GM12878 (cell line): ENCODE results near the gene PRKRA. TPM values are rescaled to one million over a fixed set of nuclear protein-coding genes. Genes with fewer than 3 reads are reported as not detected.

Experiments
- BCLAF1 ChIP-seq: fragments of 450-650 bp; IDR thresholded peaks from 2 replicates; pipeline ENCODE4 v1.6.1; 2017; ENCODE audit warnings: antibody characterized with exemption, mild to moderate bottlenecking, moderate library complexity
- CEBPB ChIP-seq, 2 experiments: fragments of 150-350 bp in 1 of 2; IDR thresholded peaks; 2 replicates each; pipeline ENCODE4 v1.6.1; 2012 to 2014; ENCODE audit warnings: low read depth in 2 of 2, low read length in 2 of 2, borderline replicate concordance in 1 of 2, inconsistent platforms in 1 of 2
- CHD2 ChIP-seq: IDR thresholded peaks from 2 replicates; pipeline ENCODE4 v1.6.1; 2011; ENCODE audit warnings: low read depth, low read length, improper control_type of control experiment, borderline replicate concordance
- CREM ChIP-seq: IDR thresholded peaks from 2 replicates; pipeline ENCODE4 v1.6.1; 2014; ENCODE audit warnings: antibody characterized with exemption, low read depth
- MTA2 ChIP-seq: fragments of 450-650 bp; IDR thresholded peaks from 2 replicates; pipeline ENCODE4 v1.6.1; 2016; ENCODE audit warnings: low read depth, mild to moderate bottlenecking, moderate library complexity
- MYC ChIP-seq: IDR thresholded peaks from 2 replicates; pipeline ENCODE4 v1.6.1; 2011; ENCODE audit warnings: mild to moderate bottlenecking, low read length, moderate library complexity, inconsistent platforms; ENCODE audit not compliant: insufficient read depth, insufficient replicate concordance, insufficient read length, severe bottlenecking
- NFYA ChIP-seq: IDR thresholded peaks from 2 replicates; pipeline ENCODE4 v1.6.1; 2011; ENCODE audit warnings: low read depth, mild to moderate bottlenecking, low read length, improper control_type of control experiment, borderline replicate concordance
- NFYB ChIP-seq: IDR thresholded peaks from 2 replicates; pipeline ENCODE4 v1.6.1; 2011; ENCODE audit warnings: low read depth, mild to moderate bottlenecking, low read length, improper control_type of control experiment, moderate library complexity; ENCODE audit not compliant: insufficient read depth
- NR2C1 ChIP-seq: fragments of 450-650 bp; IDR thresholded peaks from 2 replicates; pipeline ENCODE4 v1.6.1; 2017; ENCODE audit warnings: antibody characterized with exemption, mild to moderate bottlenecking, moderate library complexity
- PAX5 ChIP-seq: IDR thresholded peaks from 2 replicates; pipeline ENCODE4 v1.6.1; 2011; ENCODE audit warnings: low read depth, low read length, borderline replicate concordance
- POLR2AphosphoS5 ChIP-seq: IDR thresholded peaks from 2 replicates; pipeline ENCODE4 v1.6.1; 2011; ENCODE audit warnings: mild to moderate bottlenecking, low read length, inconsistent platforms
- RB1 ChIP-seq: fragments of 450-650 bp; formaldehyde crosslinking; IDR thresholded peaks from 2 replicates; pipeline ENCODE4 v1.6.1; 2017; ENCODE audit warnings: mild to moderate bottlenecking, borderline replicate concordance
- SKIL ChIP-seq: fragments of 450-650 bp; IDR thresholded peaks from 2 replicates; pipeline ENCODE4 v1.6.1; 2017; ENCODE audit warnings: mild to moderate bottlenecking, low read depth, inconsistent platforms; ENCODE audit not compliant: poor library complexity, severe bottlenecking
- SMAD5 ChIP-seq: IDR thresholded peaks from 2 replicates; pipeline ENCODE4 v1.6.1; 2016; ENCODE audit warnings: antibody characterized with exemption, low read depth
- SREBF2 ChIP-seq: IDR thresholded peaks from 2 replicates; pipeline ENCODE4 v1.6.1; 2012; ENCODE audit warnings: mild to moderate bottlenecking, low read length
- USF1 ChIP-seq: IDR thresholded peaks from 2 replicates; pipeline ENCODE4 v1.6.1; 2011; ENCODE audit warnings: borderline replicate concordance, low read depth, mild to moderate bottlenecking, moderate library complexity, mixed read lengths, low read length; ENCODE audit not compliant: insufficient read depth; ENCODE audit errors: extremely low read length
- YY1 ChIP-seq: IDR thresholded peaks from 2 replicates; pipeline ENCODE4 v1.6.1; 2011; ENCODE audit warnings: low read depth, mild to moderate bottlenecking, low read length
- ZBTB33 ChIP-seq: fragments of 450-650 bp; IDR thresholded peaks from 2 replicates; pipeline ENCODE4 v1.6.1; 2017; ENCODE audit warnings: mild to moderate bottlenecking
- ZNF24 ChIP-seq: fragments of 450-650 bp; IDR thresholded peaks from 2 replicates; pipeline ENCODE4 v1.6.1; 2017; ENCODE audit warnings: antibody characterized with exemption, mild to moderate bottlenecking
- polyA plus RNA-seq, 11 experiments: library from polyadenylated mRNA; depleted of rRNA in 4 of 11; unstranded in 6 of 11; stranded (reverse) in 5 of 11; fragments of >200 nt; fragmentation: Nextera tagmentation in 4 of 11; fragmentation: Illumina TruSeq in 1 of 11; extraction: Ambion mirVana in 4 of 11; extraction: Trizol in 1 of 11; gene quantifications; 1 replicate in 1 of 11; 2 replicates in 10 of 11; pipeline versions ENCODE4 v1.2.1 to v1.2.3, GENCODE V29; 2011 to 2016; ENCODE audit warnings: inconsistent platforms in 2 of 11, missing spikeins in 2 of 11, low read depth in 1 of 11
- total RNA-seq, 4 experiments: library from RNA; depleted of rRNA in 3 of 4; stranded (reverse); fragments of >200 nt in 3 of 4; fragmentation: Illumina TruSeq in 1 of 4; extraction: Trizol in 1 of 4; gene quantifications; 2 replicates each; pipeline versions ENCODE4 v1.2.1 to v1.2.3, GENCODE V29; 2013 to 2021

PRKRA gene
- total and polyA plus RNA-seq, 10 of the 15 experiments (the other 5 are each of a cell fraction or from before 2014, with no cell fraction given): 19.1 to 75.6 (median 51.7) TPM

GRCh38 chr2:178450774-178451525 is at the start of gene PRKRA, which contains the start of gene PJVK (continued):
- TF ChIP-seq CEBPB (IDR thresholded peaks at IDR 0.05; ENCODE audit: borderline replicate concordance in 1 of 2, low read depth in 2 of 2, low read length in 2 of 2) (no peak), CHD2 (peak; percentile 32; the same call in 1 of the 2 replicates), SMAD5 (peak; percentile 84), SREBF2 (no peak), NFYB (no peak), YY1 (no peak), CREM (peak; percentile 47; the same call in 1 of the 2 replicates), ZBTB33 (no peak), POLR2AphosphoS5 (peak; percentile 86; the same call in 1 of the 2 replicates), BCLAF1 (no peak), NFYA (no peak), USF1 (no peak), PAX5 (peak; percentile 18; the same call in 1 of the 2 replicates), NR2C1 (no peak; the same call in 1 of the 2 replicates), ZNF24 (0 out of 2 replicates have a peak, but pooled peaks have one; percentile 48), RB1 (peak; percentile 16; the same call in 1 of the 2 replicates), MTA2 (no peak), SKIL (peak; percentile 26), MYC (no peak)
